ENCODE results near the gene PSMD4. TPM values are rescaled to one million over a fixed set of nuclear protein-coding genes. Genes with fewer than 3 reads are reported as not detected.

Gene PSMD4
- total RNA-seq, 5 donors from 2014 or later (not counting 1 experiment from before 2014, with no cell fraction given): 68.1 to 150 (median 133) TPM

- Mint-ChIP-seq H3K4me3 (no peak overlapping the region), H3K27ac (peak overlapping the region; percentile 17 to 49), H3K27me3 (no peaks in the 10 kb centered on the region), H3K36me3 (peaks cover 32% of the 10 kb centered on the region), H3K4me1 (peaks cover 42 to 55% (median 50%) of the 10 kb centered on the region in 3 donors), H3K9me3 (no peaks in the 10 kb centered on the region)
- Histone ChIP-seq H3K4me3 (ENCODE audit: control insufficient read depth in 1 of 2, extremely low read depth in 1 of 2, low read length in 1 of 2) (no peak overlapping the region), H3K4me1 (ENCODE audit: control insufficient read depth in 1 of 2, extremely low read depth in 1 of 2, insufficient read depth in 2 of 2, low read length in 2 of 2) (peaks cover 0 to 18% of the 10 kb centered on the region in 2 experiments), H3K27ac (ENCODE audit: low read length) (no peak overlapping the region), H3K9me3 (no peaks in the 10 kb centered on the region), H3K36me3 (ENCODE audit: control insufficient read depth in 2 of 2, extremely low read depth in 1 of 2, insufficient read depth in 1 of 2, low read length in 1 of 2) (peaks cover 6 to 84% of the 10 kb centered on the region in 2 donors), H3K27me3 (replicated peaks in 1 of 2; ENCODE audit: control insufficient read depth in 2 of 2, extremely low read depth in 1 of 2, insufficient read depth in 2 of 2, low read length in 1 of 2) (no peaks in the 10 kb centered on the region)
- ATAC-seq (replicated peaks in 1 of 4) (no peak), DNase-seq (no peak)
- POLR2A ChIA-PET: interaction anchor here (0.5 to 0.6 kb wide), 3 partner anchors 18 to 993 kb away, joined by 3 to 7 read pairs (median 3); partner anchors contain the start of gene PRPF3 (in 1 of the 2)
- WGBS (ENCODE audit: insufficient coverage): no CpG with 5 or more reads among the region's 3 CpGs
- CTCF ChIA-PET: interaction anchor here in 1 of 2 donors (0.5 kb wide), 1 partner anchor 11 kb away, joined by 4 read pairs; no protein-coding TSS in a partner anchor
Observed at GRCh38 chr1:151314137-151314875, 59.8 kb downstream of the PSMD4 start.

DNA sequence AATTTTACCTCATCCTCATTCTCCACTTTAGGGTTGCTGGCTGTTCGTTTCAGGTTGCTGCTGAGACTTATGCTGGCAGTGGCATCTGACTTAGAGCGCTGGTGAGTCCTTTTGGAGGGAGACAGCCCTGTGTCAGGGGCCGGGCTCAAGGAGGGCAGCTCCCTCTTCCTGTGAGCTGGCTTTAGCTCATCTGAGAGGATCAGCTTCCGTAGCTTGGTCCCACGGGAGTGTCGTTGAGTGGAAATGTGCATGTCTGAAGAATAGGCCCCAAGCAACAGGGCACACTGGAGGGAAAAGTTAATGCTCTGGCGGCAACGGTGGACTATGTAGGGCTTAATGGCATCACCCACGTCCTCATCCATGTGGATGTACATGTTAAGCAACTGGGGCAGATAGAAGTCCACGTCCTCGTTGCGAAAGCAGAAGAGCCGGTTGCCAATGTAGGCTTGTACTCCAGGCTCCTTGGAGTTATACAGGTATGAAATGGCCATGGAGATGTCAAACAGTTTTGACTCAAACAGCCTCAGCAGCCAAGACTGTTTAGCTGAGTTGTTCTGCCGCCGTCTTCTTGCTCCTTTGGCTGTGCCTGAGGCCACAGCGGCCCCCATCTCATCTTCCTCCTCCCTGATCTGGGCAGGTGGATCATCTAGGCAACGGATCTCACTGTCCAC lies 61.2 kb downstream of the PSMD4 start:
- Mint-ChIP-seq H3K27ac (peak overlapping the region in 1 of 2 donors; percentile 5), H3K4me1 (peaks cover 47 to 57% (median 54%) of the 10 kb centered on the region in 3 donors), H3K36me3 (peaks cover 35% of the 10 kb centered on the region), H3K4me3 (no peak overlapping the region), H3K27me3 (no peaks in the 10 kb centered on the region), H3K9me3 (no peaks in the 10 kb centered on the region)
- Histone ChIP-seq H3K27ac (ENCODE audit: low read length) (no peak overlapping the region), H3K4me1 (ENCODE audit: control insufficient read depth in 1 of 2, extremely low read depth in 1 of 2, insufficient read depth in 2 of 2, low read length in 2 of 2) (peaks cover 0 to 18% of the 10 kb centered on the region in 2 experiments), H3K9me3 (no peaks in the 10 kb centered on the region), H3K36me3 (ENCODE audit: control insufficient read depth in 2 of 2, extremely low read depth in 1 of 2, insufficient read depth in 1 of 2, low read length in 1 of 2) (peaks cover 6 to 84% of the 10 kb centered on the region in 2 donors), H3K27me3 (replicated peaks in 1 of 2; ENCODE audit: control insufficient read depth in 2 of 2, extremely low read depth in 1 of 2, insufficient read depth in 2 of 2, low read length in 1 of 2) (no peaks in the 10 kb centered on the region), H3K4me3 (ENCODE audit: control insufficient read depth in 1 of 2, extremely low read depth in 1 of 2, low read length in 1 of 2) (no peak overlapping the region)
- no peak for ATAC-seq (replicated peaks in 1 of 4)
- WGBS (ENCODE audit: insufficient coverage): 97% methylated on average over 16 of the region's 17 CpGs
- no peak for DNase-seq
- POLR2A ChIA-PET: no interaction called here
- CTCF ChIA-PET: interaction anchor here in 1 of 2 donors (0.6 kb wide), 1 partner anchor 987 kb away, joined by 4 read pairs; no protein-coding TSS in a partner anchor

Other genes with a start within 250 kb of the PSMD4 start
- 10 to 100 TPM; 15.3 to 26.8 (median 19.0) TPM for gene MINDY1, start 247.8 kb upstream of the PSMD4 start, total RNA-seq
- 10 to 100 TPM; 15.3 to 31.3 (median 24.9) TPM for gene PRUNE1, start 246.3 kb upstream of the PSMD4 start, total RNA-seq
- 1 to 10 TPM in 3 of 5 donors, under 1 TPM in 2; 0.54 to 2.6 (median 2.2) TPM for gene BNIPL, start 218.1 kb upstream of the PSMD4 start, total RNA-seq
- gene C1orf56, start 207.0 kb upstream of the PSMD4 start, total RNA-seq: 1 to 10 TPM in 4 of 5 donors, under 1 TPM in 1; 0.61 to 4.8 (median 3.3) TPM
- 100 to 1,000 TPM; 419 to 475 (median 450) TPM for gene CDC42SE1, start 195.1 kb upstream of the PSMD4 start, total RNA-seq
- 1 to 10 TPM; 3.6 to 4.9 (median 3.9) TPM for gene MLLT11, start 194.3 kb upstream of the PSMD4 start, total RNA-seq
- gene GABPB2, start 184.0 kb upstream of the PSMD4 start, total RNA-seq: 10 to 100 TPM; 29.6 to 41.3 (median 32.5) TPM
- gene SEMA6C, start 108.1 kb upstream of the PSMD4 start, total RNA-seq: 10 to 100 TPM in 1 of 5 donors, 1 to 10 TPM in 4; 2.5 to 11.5 (median 8.5) TPM
- gene TNFAIP8L2, start 98.1 kb upstream of the PSMD4 start, total RNA-seq: 10 to 100 TPM in 3 of 5 donors, 1 to 10 TPM in 2; 3.7 to 41.2 (median 38.8) TPM
- 1 to 10 TPM in 3 of 5 donors, under 1 TPM in 2; 0.68 to 3.2 (median 2.3) TPM for gene LYSMD1, start 88.8 kb upstream of the PSMD4 start, total RNA-seq
- gene SCNM1, start 88.6 kb upstream of the PSMD4 start, total RNA-seq: 10 to 100 TPM; 35.4 to 60.4 (median 52.4) TPM
- gene TMOD4, start 78.8 kb upstream of the PSMD4 start, total RNA-seq: 1 to 10 TPM; 1.9 to 6.2 (median 5.3) TPM
- gene VPS72, start 64.5 kb upstream of the PSMD4 start, total RNA-seq: 10 to 100 TPM; 50.2 to 84.5 (median 58.9) TPM
- 10 to 100 TPM; 39.2 to 52.7 (median 48.0) TPM for gene PIP5K1A, start 56.2 kb upstream of the PSMD4 start, total RNA-seq
- 10 to 100 TPM; 27.7 to 44.2 (median 40.5) TPM for gene ZNF687, start 27.6 kb downstream of the PSMD4 start, total RNA-seq
- gene PI4KB, start 72.7 kb downstream of the PSMD4 start, total RNA-seq: 10 to 100 TPM; 64.9 to 96.9 (median 75.4) TPM
- gene RFX5, start 92.5 kb downstream of the PSMD4 start, total RNA-seq: 10 to 100 TPM; 50.3 to 79.8 (median 70.2) TPM
- gene SELENBP1, start 118.0 kb downstream of the PSMD4 start, total RNA-seq: 1 to 10 TPM in 1 of 5 donors, under 1 TPM in 2, not detected in 2; 0.72 to 1.2 (median 0.93) TPM
- 100 to 1,000 TPM; 221 to 283 (median 232) TPM for gene PSMB4, start 144.8 kb downstream of the PSMD4 start, total RNA-seq
- 100 to 1,000 TPM in 2 of 5 donors, 10 to 100 TPM in 3; 93.8 to 133 (median 96.7) TPM for gene POGZ, start 204.8 kb downstream of the PSMD4 start, total RNA-seq

All from T-cell (primary cell).